Measurements from ENCODE around the gene NGEF. TPM values are rescaled to one million over a fixed set of nuclear protein-coding genes. Genes with fewer than 3 reads are reported as not detected.

The NGEF gene
- total RNA-seq, 1 experiment from 2014 or later, result 1.9 TPM

GRCh38 chr2:232876161-232876977, 136.7 kb downstream of the NGEF start:
- Histone ChIP-seq H3K4ac (ENCODE audit: low read depth, low read length) (no peak overlapping the region), H2BK5ac (ENCODE audit: insufficient read length, low read length) (no peak overlapping the region), H3K27ac (ENCODE audit: insufficient read length, low read depth, low read length) (no peak overlapping the region), H3K4me1 (ENCODE audit: insufficient read depth, low read length) (no peaks in the 10 kb centered on the region), H3K56ac (ENCODE audit: insufficient read length, low read depth, low read length) (no peak overlapping the region), H3K14ac (ENCODE audit: insufficient read depth, low read length) (no peak overlapping the region; the same call in 1 of the 2 replicates), H3T11ph (ENCODE audit: low read length) (no peak overlapping the region), H3K23me2 (ENCODE audit: insufficient read length, low read depth, low read length, poor library complexity, severe bottlenecking) (peaks cover 7% of the 10 kb centered on the region), H2BK20ac (ENCODE audit: low read depth, low read length, poor library complexity, severe bottlenecking) (no peak overlapping the region), H3K23ac (ENCODE audit: insufficient read length, low read depth, low read length) (no peak overlapping the region), H3K9ac (ENCODE audit: extremely low read depth, insufficient read length, low read length) (no peak overlapping the region), H4K8ac (replicated peaks; ENCODE audit: insufficient read length, low read depth, low read length) (no peak overlapping the region), H3K18ac (ENCODE audit: insufficient read length, low read depth, low read length) (no peak overlapping the region), H2AFZ (ENCODE audit: low read length) (no peak overlapping the region), H3K79me1 (ENCODE audit: insufficient read depth, low read depth, low read length, poor library complexity, severe bottlenecking) (no peaks in the 10 kb centered on the region), H2BK120ac (ENCODE audit: low read depth, low read length, poor library complexity, severe bottlenecking) (no peak overlapping the region), H3K79me2 (ENCODE audit: insufficient read depth, low read length) (no peaks in the 10 kb centered on the region), H2BK15ac (ENCODE audit: low read depth, low read length) (no peak overlapping the region), H3K4me2 (ENCODE audit: insufficient read depth, insufficient read length, low read length) (peak overlapping the region; percentile 31), H2AK5ac (ENCODE audit: insufficient read length, low read length) (no peak overlapping the region), H3K9me3 (ENCODE audit: control insufficient read depth, low read depth, low read length) (no peaks in the 10 kb centered on the region), H4K5ac (ENCODE audit: insufficient read length, low read depth, low read length) (no peak overlapping the region), H4K20me1 (ENCODE audit: control insufficient read depth, insufficient read depth, insufficient read length) (no peaks in the 10 kb centered on the region), H4K91ac (ENCODE audit: insufficient read length, low read depth, low read length) (no peak overlapping the region), H3K27me3 (ENCODE audit: insufficient read depth, low read length) (peaks cover 8% of the 10 kb centered on the region; the same call in 1 of the 2 replicates), H2BK12ac (ENCODE audit: insufficient read length, low read depth, low read length) (no peak overlapping the region)
- WGBS (ENCODE audit: extremely low coverage, insufficient read length, low lambda C conversion rate), result no CpG with 5 or more reads among the region's 119 CpGs
- Mint-ChIP-seq H3K27me3 (ENCODE audit: low read depth) (peaks cover 33% of the 10 kb centered on the region), H3K27ac (no peak overlapping the region), H3K9me3 (no peaks in the 10 kb centered on the region; a peak in 1 of 5 replicates), H3K4me1 (peaks cover 0 to 3% of the 10 kb centered on the region in 2 experiments; a peak in 1 of 4 replicates), H3K4me3 (peak overlapping the region; percentile 47 to 73; a peak in 4 of 5 replicates), H3K36me3 (ENCODE audit: insufficient read depth in 1 of 3, low read depth in 3 of 3) (no peaks in the 10 kb centered on the region; a peak in 1 of 7 replicates)
- no peak for DNase-seq
- TF ChIP-seq, protein P1, sequence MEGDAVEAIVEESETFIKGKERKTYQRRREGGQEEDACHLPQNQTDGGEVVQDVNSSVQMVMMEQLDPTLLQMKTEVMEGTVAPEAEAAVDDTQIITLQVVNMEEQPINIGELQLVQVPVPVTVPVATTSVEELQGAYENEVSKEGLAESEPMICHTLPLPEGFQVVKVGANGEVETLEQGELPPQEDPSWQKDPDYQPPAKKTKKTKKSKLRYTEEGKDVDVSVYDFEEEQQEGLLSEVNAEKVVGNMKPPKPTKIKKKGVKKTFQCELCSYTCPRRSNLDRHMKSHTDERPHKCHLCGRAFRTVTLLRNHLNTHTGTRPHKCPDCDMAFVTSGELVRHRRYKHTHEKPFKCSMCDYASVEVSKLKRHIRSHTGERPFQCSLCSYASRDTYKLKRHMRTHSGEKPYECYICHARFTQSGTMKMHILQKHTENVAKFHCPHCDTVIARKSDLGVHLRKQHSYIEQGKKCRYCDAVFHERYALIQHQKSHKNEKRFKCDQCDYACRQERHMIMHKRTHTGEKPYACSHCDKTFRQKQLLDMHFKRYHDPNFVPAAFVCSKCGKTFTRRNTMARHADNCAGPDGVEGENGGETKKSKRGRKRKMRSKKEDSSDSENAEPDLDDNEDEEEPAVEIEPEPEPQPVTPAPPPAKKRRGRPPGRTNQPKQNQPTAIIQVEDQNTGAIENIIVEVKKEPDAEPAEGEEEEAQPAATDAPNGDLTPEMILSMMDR (conservative IDR thresholded peaks at IDR 0.05), result peak; percentile 56

All from H9 (cell line).